Smooth muscle cell of the brain vasculature (primary cell): ENCODE data around the gene TFF2.

ENCODE experiments used
- DNase-seq: peaks from one replicate; pipeline ENCODE4 v3.0.0-alpha.2; 2012; ENCODE audit warnings: low read depth, low spot score

TFF2 gene, protein sequence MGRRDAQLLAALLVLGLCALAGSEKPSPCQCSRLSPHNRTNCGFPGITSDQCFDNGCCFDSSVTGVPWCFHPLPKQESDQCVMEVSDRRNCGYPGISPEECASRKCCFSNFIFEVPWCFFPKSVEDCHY

DNA sequence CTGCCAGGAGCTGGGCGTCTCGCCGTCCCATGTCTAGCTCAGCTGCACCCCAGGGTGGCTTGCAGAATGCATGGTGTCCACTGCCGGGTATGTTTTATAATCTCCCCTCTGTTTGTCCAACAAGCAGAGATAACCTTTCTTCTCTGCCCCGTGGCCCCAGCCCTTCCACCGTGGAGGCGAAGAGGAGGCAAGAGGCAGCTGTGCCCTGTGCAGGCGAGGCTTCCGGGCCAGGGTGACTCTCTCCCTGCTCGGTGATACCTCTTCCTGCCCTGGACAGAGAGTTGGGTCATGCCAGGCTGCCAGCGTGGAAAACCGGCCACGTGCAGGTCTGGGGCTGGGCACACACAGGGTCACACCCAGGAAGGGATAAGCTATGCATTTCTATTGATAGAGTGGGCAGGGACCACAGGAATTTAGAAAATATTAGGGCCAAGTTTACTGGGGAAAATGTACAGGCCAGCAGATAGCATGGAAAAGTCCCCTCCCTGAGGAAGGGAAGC is at the start of gene TFF2:
TFF2 (minus strand) TSS at position 68 of the 500 bp plus-strand sequence; CDS start at position 31, 37 bp downstream.
- no peak for DNase-seq

DNA sequence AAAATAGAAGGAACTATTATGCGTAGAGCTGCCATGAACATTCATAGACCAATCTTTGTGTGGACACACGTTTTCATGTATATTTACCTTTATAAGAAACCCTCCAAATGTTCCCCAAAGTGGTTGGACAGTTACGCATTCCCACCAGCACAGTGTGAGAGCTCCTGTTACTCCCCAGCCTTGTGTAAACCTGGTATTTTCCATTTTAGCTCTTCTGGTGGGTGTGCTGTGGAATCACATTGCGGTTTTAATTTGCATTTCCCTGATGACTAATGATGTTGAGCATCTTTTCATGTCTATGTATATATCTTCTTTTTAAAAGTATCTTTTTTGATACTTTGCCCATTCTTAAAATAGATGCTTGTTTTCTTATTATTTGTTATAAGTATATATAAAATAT is 49.7 kb upstream of the TFF2 start:
- DNase-seq: no peak

DNA sequence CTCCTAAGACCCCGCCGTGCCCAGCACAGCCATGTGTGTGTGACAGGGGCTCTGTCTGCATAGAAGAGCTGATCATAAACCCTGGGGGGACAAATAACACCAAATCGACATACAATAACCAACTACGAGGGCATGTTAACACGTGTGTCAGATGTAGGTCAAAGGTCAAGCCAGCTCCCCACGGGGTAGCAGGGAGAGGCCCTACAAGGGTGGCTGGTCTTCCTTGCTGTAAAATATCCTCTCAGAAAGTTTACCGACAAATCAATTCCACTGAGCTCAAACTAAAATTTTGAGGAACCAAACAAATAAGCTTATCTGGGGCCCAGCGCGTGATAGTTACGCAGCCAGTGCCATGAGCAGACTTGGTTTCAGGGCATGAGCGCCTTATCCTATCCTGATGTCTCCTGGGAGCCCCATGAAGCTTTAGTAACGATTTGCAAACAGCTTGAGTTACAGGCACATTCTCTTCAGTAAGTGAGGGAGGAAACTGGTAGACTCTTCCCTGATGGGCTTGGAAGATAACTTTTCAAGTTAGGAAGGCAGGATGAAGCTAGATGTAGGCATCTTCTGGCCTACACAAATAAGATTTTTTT is 47.7 kb upstream of the TFF2 start:
- DNase-seq: no peak

DNA sequence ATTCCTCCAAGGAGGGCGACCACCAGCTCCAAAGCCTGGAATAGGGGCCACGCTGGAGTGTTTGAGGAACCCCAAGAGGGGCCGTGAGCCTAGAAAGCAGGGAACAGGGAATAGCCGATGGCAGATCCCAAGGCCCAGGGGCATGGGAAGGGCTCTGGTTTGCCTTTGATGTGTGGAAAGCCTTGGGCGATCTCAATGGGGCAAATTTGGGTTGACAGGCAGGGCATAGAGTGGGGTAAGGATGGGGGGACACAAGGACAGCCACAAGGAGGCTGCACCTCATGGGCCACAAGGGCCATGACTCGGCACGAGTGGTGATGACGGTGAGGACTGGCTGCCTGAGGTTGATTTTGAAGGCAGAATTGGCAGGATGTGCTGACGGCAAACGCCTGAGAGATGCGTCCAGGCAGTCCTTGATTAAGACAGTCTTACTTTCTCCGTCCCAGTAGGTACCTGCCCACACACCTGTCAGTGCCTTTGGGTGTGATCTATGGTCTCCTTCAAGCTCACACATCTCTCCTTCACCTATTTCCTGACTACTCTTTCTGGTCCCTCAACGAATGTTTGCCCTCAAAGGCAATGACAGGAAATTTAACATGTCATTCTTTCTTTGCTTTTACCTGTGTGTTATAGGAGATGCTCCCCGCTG is 47.1 kb upstream of the TFF2 start:
- no peak for DNase-seq

DNA sequence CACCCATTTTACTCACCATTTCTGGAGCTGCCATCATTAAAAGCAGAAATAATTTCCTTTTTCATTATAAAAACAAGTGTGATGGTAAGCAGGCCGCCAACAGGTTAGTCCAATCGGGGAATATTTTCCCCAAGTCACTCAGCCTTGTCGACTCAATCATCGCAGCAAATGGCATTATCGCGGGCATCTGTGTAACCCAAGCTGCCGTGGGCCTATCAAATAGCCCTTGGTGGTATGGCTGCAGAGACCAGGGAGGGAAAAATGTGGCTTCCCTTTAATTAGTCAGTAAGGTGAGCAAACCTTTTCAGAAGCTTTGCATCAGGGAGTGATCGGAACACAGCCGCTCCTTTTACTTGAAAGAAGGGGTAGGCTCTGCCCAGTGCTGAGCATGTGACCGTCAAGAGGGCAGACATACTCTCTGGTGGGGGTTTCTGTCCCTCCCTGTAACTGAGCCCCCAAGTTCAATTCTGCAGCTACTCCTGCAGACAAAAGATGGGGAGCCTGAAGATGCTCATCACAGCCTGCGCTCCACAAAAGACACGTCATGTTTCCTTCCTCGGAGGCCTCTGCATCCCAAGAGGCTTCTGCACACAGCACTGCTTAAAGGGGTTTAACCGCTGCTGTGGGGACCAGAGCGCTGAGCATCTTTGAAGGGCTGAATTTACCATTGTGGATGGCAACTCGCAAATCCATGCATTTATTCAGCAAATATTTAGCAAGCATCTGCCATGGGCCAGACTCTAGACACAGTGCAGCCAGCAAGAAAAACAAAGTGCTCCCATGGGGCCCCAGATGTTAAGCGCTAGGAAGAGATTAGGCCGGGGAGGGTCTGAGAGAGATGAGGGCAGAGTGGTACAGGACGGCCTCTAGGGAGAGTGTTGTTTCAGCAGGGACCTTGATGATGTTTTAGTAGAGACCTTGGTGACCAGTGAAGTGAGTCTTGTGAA is 46.3 kb upstream of the TFF2 start:
- no peak for DNase-seq

DNA sequence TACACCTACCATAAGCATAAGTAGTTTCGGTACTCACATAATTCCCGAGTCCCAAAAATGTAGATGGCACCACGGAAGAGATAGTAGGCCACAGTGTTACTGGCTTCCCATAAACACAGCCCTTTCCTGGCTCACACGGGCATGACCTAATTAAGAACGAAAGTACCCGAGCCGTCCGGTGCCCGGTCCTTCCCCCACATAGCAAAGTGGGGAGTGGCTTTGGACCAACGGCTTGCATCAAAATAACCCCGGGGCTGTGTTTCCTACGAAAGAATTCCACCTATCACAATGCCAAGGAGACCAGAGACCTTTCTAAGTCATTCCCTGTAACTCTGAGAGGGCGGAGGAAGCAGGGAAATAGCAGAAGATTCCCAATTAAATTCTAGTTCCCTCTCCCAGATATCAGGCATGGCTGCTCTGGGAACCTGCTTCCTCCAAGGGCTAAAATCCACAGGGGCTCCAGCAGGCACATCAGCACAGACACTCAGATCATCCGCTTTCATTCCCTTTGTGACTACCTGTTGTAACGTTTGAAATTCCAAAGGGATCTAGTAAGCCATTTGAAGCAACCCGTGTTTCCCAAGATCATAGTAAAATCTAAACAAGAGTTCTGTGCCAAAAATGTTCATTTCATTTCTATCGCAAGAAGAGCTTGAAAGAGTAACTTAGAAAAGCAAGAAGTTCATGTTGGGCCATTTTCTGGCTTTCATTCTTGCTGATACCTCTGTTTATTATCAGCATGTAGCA is 45.3 kb upstream of the TFF2 start, which contains the start of gene TMPRSS3:
TMPRSS3 (minus strand) TSS at position 148 of the 747 bp plus-strand sequence. CDS start 635 bp downstream, outside the sequence.
- DNase-seq: no peak

DNA sequence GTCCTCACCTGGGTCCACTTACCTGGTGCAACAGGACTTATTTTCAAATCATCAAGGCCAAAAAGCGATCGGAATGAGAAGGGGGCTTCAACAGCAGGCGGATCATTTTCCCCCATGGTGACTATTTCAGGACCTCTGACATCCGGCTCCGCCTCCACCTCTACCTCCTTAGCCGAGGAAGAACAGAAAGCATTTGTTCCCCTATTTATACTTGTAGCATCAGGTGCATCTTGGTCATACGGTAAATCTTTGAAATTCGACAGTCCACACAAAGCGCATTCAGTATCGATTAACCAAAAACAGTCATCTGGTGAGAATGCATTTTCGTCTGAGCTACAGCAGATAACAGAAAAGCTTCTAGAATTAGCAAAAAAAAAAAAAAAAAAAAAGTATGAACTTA is 44.5 kb upstream of the TFF2 start:
- no peak for DNase-seq

DNA sequence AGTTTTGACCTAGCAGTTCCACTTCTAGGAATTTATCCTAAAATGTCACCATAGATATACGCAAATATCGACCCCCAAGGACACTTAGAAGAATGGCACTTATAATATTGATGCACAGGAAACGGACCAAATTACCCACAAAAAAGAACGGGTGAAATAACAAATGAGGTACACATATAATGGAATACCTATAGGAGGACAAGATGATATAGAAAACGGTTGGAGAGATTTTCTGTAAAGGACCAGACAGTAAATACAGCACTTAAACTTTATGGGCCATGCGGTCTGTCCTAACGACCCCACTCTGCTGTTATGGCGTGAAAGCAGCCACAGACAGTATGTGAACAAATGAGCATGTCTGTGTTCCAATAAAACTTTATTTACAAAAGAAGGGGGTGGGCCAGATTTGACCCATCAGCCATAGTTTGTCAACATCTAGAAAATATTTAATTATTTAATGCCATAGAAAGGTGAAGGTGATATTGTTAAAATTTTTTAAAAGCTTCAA is 42.7 kb upstream of the TFF2 start:
- DNase-seq: no peak

DNA sequence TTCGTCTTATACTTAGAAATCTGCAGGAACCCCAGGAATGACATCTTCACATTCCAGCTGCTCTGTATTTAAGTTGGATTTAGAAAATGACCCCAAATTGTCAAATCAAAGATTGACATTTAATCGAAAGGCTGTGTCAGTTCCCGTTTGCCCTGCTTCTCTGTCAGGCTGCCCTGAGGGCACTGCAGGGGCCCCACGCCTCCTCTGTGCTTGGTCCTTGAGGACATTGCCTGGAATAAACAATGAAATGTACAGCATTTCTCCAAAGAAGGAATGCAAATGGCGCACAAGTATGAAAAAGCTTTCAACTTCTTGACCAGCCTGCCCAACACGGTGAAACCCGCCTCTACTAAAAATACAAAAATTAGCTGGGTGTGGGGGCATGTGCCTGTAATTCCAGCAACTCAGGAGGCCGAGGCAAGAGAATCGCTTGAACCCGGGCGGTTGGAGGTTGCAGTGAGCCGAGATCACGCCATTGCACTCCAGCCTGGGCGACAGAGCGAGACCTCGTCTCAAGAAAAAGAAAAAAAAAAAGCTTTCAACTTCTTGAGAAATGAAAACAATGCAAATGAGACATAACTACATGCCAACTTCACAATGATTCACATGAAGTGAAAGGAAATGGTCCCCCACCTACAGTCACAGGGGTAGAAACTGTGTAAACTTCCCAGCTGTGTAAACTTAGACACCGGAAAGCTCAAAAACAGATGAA is 42.1 kb upstream of the TFF2 start:
- peak; percentile 76 for DNase-seq

DNA sequence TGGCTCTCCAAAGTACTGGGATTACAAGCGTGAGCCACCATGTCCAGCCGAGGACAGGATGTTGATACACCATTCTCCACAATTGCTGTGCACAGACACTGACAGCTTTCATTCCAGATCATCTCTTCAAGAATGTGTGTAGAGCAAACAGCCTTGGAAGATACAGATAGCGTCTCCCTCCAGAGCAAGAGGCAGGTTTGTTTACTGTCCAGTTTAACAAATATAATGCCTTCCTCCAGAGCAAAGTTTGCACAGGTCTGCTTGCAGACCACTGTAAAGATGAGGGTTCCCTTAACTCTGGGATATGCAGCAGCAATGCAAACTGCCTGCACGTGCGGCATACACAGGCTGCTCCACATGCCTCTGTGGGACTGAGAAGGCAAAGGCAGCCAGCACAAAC is 40.5 kb upstream of the TFF2 start:
- no peak for DNase-seq

DNA sequence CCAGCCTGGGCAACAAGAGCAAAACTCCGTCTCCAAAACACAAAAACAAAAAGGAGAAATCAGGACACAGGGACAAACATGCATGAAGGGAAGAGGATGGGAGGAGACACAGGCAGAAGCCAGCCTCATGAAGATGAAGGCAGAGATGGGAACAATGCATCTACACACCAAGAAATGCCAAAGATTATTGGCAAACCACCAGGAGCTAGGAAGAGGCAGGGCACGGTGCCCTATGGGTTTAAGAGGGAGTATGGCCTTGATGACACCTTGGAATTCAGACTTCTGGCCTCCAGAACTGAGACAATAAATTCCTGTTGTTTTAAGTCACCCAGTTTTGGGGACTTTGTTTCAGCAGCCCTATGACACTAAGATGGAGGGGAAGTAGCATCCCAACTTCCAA is 39.9 kb upstream of the TFF2 start:
- DNase-seq: no peak

DNA sequence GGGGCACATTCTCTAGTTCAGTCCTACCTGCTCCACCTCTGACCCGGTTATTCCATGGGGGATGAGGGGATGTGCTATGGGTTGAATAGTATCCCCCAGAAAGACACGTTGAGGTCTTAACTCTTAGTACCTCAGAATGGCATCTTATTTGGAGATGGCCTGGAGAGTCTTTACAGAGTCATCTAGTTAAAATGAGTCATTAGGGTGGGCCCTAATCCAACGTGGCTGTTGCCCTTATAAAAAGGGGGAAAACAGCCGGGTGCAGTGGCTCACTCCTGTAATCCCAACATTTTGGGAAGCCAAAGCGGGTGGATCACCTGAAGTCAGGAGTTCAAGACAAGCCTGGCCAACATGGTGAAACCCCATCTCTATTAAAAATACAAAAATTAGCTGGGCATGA is 39.4 kb upstream of the TFF2 start:
- DNase-seq: no peak

DNA sequence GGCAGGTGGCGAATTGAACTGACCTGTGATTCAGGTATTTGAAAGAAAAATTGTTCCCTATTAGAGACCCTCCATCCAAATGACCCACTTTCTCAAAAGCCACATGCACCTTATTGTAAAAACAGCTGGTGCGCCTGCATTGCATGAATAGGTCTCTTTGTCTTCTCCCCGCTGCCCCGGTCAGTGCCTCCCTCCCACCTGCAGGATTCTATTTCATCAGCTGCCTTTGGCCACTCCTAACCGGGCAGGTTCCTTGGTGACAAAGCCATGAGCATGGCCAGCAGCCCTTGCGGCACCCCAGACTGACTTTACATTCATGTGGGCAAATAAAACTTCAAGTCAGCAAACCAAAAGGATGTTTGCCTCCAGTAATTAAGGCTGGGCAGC is 38.6 kb upstream of the TFF2 start:
- no peak for DNase-seq

DNA sequence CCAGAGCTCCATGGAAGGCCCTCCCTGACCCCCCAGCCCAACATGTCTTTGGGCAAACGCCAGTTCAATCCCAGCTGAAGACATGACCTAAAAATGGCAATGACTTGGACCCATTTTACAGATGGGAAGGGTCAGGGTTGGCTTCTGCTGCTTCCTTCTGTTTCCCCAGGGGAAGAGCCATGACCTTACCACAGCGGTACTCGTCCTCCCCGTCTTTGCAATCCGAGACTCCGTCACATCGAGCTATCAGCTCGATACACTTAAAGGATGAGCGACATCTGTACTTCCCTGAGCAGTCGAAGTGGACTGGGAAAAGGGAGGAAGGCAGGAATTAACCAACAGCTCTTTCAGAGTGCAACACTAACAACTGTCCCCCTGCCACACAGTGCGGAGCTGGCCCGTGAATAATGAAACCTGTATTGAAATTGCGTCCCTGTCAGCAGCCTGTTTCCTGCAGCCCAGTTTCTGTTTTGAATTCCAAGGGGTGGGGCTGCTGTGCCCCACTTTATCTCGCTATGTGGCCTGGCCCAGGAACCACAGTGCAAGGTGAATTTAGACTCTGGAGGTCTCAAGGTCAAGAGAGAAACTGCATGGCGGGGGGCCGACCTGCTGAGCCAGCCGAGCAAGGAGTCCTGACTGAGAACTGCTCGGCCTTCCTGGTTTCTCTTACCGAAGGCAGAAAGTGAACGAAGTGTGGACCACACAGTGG is 38.1 kb upstream of the TFF2 start:
- DNase-seq: no peak

DNA sequence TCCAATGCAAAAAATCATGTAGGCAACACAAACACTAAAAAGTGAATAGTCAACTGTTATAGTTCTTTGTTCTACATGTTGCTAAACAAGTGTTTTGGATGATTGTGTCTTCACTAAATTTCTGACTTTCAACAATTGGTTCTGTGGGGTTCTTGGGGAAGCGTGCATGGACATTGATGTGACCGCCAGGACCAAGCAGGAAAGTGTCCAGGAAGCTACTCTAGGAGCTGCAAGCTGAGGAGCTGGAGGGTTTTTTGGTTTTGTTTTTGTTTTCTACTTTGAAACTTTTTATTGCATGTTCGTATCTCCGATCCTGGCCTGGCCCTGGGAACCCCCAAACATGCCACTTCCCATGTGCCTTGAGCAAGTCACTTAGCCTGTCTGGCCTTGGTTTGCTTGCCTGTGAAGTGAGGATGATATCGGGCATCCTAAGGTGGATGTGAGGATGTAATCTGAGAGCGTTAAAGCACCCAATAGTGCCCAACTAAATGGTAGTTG is 37.1 kb upstream of the TFF2 start:
- no peak for DNase-seq

DNA sequence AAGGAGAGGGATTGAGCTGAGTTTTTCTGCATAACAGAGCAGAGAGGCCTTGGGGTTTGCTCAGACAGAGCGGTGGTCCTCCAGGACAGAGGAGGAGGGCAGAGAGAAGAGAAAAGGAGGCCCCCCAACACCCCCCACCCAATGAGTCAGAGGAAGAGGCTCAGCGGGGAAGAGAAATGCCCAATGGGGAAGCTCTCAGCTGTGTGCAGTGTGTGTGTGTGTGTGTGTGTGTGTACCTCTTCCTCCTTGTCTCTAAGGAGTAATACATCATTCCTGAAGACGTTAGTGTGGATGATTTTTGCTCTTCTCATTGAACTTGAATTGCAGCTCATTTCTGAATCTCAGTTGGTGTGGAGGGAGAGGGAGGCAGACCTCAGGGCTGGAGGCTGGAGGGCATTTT is 36.4 kb upstream of the TFF2 start:
- DNase-seq: no peak

DNA sequence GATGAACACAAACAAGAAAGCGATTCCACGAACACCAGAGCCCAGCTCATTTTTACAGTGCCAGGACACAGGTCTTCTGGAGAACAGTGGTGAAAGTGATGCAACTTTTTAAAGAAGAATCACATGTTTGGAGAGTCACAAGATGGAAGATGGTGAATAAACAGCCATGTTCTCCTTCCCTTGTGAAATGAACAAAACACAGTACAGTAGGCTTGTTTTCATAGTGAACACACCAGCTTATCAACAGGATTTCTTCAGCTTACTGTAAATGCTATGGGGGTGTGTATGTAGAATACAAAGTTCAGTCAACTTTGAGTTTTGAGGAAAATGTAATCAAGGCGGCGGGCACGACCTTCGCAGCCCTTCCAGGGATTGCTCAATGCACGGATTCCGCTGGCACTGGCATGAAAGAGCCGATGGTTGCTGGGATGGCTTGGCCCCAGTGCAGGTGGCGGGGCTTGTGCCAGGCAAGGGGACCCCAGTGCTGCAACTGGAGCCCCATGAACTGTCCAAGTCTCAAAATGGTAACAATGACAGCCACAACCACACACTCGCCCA is 35.3 kb upstream of the TFF2 start:
- DNase-seq: no peak

DNA sequence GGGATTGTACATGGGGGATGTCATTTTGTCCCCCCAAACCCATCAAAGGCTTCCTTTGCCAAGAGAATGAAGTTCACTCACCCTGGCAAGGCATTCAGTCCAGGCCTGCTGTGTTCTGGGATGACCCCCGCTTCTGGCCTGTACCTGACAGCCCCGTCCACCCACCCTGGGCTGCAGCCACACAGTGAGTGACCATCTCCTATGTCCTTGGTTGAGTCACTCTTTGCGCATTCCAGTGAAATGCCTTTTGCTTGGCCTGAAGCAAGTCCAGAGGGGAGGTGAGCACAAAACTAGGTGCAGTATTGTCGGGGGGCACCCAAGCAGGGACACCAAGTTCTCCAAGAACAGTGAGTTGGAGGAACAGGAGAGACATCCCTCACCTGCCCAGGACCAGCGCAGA is 34.8 kb upstream of the TFF2 start:
- no peak for DNase-seq

DNA sequence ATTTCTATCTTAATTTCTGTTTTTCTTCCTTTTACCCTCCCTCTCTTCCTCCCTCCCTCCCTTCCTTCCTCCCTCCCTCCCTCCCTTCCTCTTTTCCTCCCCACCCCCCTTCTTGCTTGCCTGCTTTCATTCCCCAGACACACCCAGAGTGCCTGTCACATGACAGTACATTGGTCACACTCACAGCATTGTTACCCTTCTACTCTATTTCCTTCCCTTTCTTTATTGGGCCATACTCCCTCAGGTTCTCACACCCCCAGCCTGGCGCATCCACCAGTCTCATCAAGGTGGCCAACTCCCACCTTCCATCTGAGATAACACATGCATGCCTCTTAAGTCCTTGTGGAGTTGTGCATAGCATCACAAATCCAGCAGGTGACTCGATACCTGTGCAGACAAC is 34.2 kb upstream of the TFF2 start:
- no peak for DNase-seq
